Measurements from ENCODE around the gene UNC45A. TPM values are rescaled to one million over a fixed set of nuclear protein-coding genes. Genes with fewer than 3 reads are reported as not detected.

Gene UNC45A
- total RNA-seq, 1 donor: 69.1 TPM

DNA sequence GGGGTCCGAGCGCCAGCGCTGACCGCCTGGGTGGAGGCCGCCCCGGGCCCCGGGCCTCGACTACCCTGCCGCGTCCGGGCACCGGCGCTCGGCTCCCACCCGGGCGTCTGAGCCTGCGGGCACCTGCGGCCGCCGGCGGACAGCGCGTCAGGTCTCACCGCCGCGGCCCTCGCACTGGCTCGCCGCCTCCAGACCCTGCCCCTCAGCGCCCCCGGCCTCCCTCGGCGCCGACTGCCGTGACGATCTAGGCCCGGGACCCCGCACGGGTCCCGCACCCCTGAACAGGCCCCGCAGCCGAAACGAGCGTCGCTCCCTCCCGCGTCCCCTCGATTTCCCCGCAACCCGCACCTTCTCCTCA, 59.0 kb downstream of the UNC45A start:
- H3K4me3 ChIP-seq (ENCODE audit: low read depth, low read length): peak overlapping the region; percentile 99
- TF ChIP-seq, protein P1, sequence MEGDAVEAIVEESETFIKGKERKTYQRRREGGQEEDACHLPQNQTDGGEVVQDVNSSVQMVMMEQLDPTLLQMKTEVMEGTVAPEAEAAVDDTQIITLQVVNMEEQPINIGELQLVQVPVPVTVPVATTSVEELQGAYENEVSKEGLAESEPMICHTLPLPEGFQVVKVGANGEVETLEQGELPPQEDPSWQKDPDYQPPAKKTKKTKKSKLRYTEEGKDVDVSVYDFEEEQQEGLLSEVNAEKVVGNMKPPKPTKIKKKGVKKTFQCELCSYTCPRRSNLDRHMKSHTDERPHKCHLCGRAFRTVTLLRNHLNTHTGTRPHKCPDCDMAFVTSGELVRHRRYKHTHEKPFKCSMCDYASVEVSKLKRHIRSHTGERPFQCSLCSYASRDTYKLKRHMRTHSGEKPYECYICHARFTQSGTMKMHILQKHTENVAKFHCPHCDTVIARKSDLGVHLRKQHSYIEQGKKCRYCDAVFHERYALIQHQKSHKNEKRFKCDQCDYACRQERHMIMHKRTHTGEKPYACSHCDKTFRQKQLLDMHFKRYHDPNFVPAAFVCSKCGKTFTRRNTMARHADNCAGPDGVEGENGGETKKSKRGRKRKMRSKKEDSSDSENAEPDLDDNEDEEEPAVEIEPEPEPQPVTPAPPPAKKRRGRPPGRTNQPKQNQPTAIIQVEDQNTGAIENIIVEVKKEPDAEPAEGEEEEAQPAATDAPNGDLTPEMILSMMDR (IDR thresholded peaks at IDR 0.05; ENCODE audit: insufficient read depth, low read depth, low read length): no peak
- no peak for DNase-seq (ENCODE audit: low read depth)

DNA sequence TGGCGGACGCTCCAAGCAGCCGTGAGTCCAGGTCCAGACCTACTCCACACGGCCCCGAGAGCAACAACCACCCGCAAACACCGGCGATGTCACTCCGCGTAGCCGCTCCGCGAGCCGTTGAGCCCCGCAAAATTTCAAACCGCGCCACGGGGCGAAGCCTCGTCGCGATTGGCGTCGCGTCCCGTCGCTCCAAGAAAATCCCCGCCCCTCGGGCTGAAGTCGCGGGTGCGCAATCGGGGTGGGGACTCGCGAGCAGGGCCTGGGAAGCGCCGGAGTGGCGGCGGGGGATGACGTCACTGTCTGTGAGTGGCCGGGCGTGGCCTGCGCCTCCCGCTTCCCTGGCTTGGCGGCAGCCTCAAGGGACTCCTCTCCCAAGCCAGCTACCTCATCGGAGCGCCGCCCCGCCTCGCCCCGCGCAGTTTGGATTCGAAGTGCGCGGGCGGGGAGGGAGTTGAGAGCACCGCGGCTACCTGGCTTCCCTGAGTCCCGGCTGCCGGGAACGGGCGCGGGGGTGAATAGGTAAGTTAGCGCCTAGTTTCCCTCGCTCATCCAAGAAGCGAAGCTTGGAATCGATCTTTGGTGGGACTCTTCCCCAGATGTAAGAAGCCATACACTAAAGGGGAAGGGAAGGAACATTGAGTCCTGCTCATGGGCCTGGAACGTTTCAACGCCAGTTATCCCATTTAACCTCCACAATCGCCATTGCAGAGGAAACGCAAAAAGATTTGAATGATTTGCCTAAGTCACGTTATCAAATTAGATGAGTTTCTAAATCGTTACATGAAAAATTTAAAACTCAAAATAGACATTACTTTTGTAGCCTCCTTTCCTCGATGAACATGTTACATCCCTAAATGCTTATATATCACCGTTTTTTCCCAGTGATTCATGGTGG, 59.6 kb downstream of the UNC45A start, which contains the start of gene PRC1:
Gene PRC1, minus strand, starts transcription at position 119 of the 895 bp plus-strand sequence. Its CDS starts 118 bp downstream, at position 1.
- TF ChIP-seq, protein P1 (IDR thresholded peaks at IDR 0.05; ENCODE audit: insufficient read depth, low read depth, low read length): no peak
- peak within 1 kb of the TSS; percentile 99 for H3K4me3 ChIP-seq (ENCODE audit: low read depth, low read length)
- peak; percentile 99 for DNase-seq (ENCODE audit: low read depth)

DNA sequence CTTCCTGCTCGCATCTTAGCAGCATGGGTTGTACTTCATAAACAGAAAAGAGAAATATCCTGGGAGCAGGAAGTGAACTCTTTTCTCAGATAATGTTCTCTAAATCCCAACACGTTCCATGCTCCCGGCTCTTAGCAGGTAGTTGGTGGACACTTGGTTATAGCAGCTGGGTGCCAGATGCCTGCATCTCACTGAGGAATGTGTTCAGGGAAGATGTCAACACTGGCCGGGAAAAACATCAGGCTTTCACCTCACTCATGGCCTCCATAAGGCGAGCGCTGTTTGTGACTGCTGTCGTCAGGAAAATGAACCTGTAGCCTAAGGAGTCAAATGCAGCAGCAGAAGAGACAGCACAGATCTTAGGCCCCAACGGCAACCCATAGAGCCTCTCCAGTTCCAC, 63.7 kb downstream of the UNC45A start:
- TF ChIP-seq, protein P1 (IDR thresholded peaks at IDR 0.05; ENCODE audit: insufficient read depth, low read depth, low read length): no peak
- DNase-seq (ENCODE audit: low read depth): no peak
- H3K4me3 ChIP-seq (ENCODE audit: low read depth, low read length): no peak overlapping the region

DNA sequence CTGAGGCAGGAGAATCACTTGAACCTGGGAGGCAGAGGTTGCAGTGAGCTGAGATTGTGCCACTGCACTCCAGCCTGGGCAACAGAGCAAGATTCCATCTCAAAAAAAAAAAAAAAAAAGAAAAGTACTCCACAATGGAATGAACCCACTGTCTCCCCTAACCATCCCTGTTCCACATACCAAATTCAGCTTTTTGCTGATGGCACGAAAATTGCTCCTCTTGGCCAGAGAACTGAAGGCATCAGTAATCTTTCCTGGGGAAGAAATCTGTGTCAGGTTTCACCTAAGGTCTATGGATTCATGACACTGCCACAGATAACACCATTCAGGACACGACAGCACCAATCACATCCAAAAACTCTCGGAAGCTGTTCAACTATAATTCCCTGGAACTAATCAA, 66.1 kb downstream of the UNC45A start:
- no peak overlapping the region for H3K4me3 ChIP-seq (ENCODE audit: low read depth, low read length)
- DNase-seq (ENCODE audit: low read depth): no peak
- TF ChIP-seq, protein P1 (IDR thresholded peaks at IDR 0.05; ENCODE audit: insufficient read depth, low read depth, low read length): no peak

Small RNA genes within 50 kb of the gene (small RNA-seq; reads per million reads assigned to genes)
- gene RF00019: not detected

Other genes with a start within 250 kb of the UNC45A start
- gene BLM, start 217.9 kb upstream of the UNC45A start, total RNA-seq: 4.8 and 6.0 TPM in 2 replicates
- 38.4 and 45.1 TPM in 2 replicates for gene FURIN, start 66.7 kb upstream of the UNC45A start, total RNA-seq
- gene FES, start 50.8 kb upstream of the UNC45A start, total RNA-seq: 17.3 and 26.1 TPM in 2 replicates
- 11.9 and 15.1 TPM in 2 replicates for gene MAN2A2, start 32.0 kb upstream of the UNC45A start, total RNA-seq
- 9.5 and 10.3 TPM in 2 replicates for gene HDDC3, start 2.7 kb upstream of the UNC45A start, total RNA-seq
- 12.9 and 14.7 TPM in 2 replicates for gene RCCD1, start 19.6 kb downstream of the UNC45A start, total RNA-seq
- 61.5 and 113 TPM in 2 replicates for gene PRC1, start 59.2 kb downstream of the UNC45A start, total RNA-seq
- gene VPS33B, start 87.3 kb downstream of the UNC45A start, total RNA-seq: 6.0 and 8.4 TPM in 2 replicates
- gene SV2B, start 165.0 kb downstream of the UNC45A start, total RNA-seq: not detected in 2 replicates